OCI-M2 (cell line): Measurements from ENCODE around the gene FGF3.
"Not testable (repeated sequence)": the region's sequence is repeated elsewhere in the genome, so short reads cannot be mapped to it uniquely, and the experiment has no call there.

Experiments used
- DNase-seq: peaks from one replicate; lab custom pipeline; 2025; ENCODE audit not compliant: unreplicated experiment; lab: John Stamatoyannopoulos, UW

FGF3 gene

GRCh38 chr11:69773626-69774353, 45.4 kb downstream of the FGF3 start:
- no peak for DNase-seq

GRCh38 chr11:69771466-69771865, 47.8 kb downstream of the FGF3 start:
- DNase-seq = no peak

- DNase-seq = no peak
These were observed 48.7 kb downstream of the FGF3 start for GRCh38 chr11:69770540-69770939.

DNA sequence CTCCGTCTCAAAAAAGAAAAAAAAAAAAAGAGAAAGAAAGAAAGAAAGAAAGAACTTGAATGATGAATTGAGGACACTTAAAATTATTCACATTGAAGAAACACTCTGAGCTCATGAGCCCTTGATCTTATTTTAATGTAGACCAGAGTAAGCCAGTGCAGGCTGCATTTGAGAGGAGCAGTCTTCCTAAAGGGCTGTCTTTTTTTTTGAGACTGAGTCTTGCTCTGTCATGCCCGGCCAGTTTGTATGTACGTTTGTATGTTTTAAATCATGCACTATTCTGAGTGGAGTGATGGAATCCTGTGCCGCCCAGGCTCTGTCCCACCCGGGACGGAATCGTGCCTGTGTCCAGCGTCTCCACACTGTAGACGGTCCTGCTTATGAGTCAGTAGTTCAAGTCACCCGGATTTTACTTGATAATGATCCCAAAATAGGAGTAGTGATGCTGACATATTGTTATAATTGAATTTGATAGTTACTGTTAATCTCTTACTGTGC, 53.7 kb downstream of the FGF3 start:
- no peak for DNase-seq

DNA sequence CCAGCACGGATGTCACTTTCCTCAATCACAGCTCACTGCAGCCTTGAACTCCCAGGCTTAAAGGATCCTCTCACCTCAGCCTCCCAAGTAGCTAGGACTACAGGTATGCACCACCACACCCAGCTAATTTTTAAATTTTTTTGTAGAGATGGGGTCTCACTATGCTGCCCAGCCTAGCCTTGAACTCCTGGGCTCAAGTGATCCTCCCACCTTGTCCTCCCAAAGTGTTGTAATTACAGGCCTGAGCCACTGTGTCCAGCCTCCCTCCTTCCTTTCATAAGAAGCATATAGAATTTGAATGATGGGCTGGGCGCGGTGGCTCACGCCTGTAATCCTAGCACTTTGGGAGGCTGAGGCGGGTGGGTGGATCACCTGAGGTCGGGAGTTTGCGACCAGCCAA, 54.3 kb downstream of the FGF3 start:
- DNase-seq = not testable (repeated sequence)

DNA sequence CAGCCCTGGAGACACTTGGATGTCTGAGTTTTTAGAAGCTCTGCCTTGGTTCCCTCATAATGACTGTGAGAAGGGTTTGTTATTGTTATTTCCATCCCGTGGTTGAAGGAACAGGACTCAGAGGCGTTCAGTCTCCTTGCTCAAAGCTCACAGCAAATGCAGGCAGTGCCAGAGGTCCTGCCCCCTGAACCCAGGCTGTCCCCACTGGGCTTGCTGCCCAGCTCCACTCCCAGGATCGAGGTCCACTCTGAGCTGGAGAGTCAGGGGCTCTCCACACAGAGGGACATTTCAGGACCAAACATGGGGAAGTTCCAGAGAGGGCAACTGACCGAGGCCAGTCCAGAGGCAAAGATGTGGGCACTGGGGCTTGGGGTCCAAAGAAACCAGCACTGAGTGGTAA, 58.9 kb downstream of the FGF3 start:
- DNase-seq = no peak
